Neutrophil (primary cell): ENCODE results near the gene LRIT2.

Experiments used
- H3K27ac ChIP-seq: fragments of 200-600 bp; sonication (generic); 2 replicates; pipeline ENCODE4 v1.5.1; 2016; ENCODE audit warnings: mild to moderate bottlenecking, moderate library complexity
- H3K27me3 ChIP-seq: fragments of 200-600 bp; sonication (generic); 2 replicates; pipeline ENCODE4 v1.6.0; 2016; ENCODE audit warnings: mild to moderate bottlenecking
- H3K36me3 ChIP-seq: fragments of 200-600 bp; sonication (generic); 2 replicates; pipeline ENCODE4 v1.5.1; 2017
- H3K4me1 ChIP-seq, 2 experiments: fragments of 200-600 bp in 1 of 2; sonication (generic) in 1 of 2; 1 replicate in 1 of 2; 2 replicates in 1 of 2; pipeline versions ENCODE4 v1.5.1 to v1.6.1; 2013 to 2016; ENCODE audit warnings: low read depth in 1 of 2, low read length in 1 of 2, mild to moderate bottlenecking in 1 of 2, moderate library complexity in 1 of 2; ENCODE audit not compliant: control insufficient read depth in 1 of 2, insufficient read depth in 1 of 2
- H3K4me3 ChIP-seq, 2 experiments: fragments of 200-600 bp in 1 of 2; sonication (generic) in 1 of 2; 1 replicate in 1 of 2; 2 replicates in 1 of 2; pipeline ENCODE4 v1.5.1; 2013 to 2016; ENCODE audit warnings: low read depth in 1 of 2, low read length in 1 of 2, mild to moderate bottlenecking in 1 of 2, moderate library complexity in 1 of 2
- H3K9me3 ChIP-seq: fragments of 200-600 bp; sonication (generic); 2 replicates; pipeline ENCODE4 v1.5.1; 2016
- TF ChIP-seq, protein P1 (sequence below): fragments of 200-600 bp; sonication (generic); IDR thresholded peaks from 2 replicates; pipeline ENCODE4 v1.5.1; 2016; ENCODE audit warnings: antibody characterized with exemption

LRIT2 gene

DNA sequence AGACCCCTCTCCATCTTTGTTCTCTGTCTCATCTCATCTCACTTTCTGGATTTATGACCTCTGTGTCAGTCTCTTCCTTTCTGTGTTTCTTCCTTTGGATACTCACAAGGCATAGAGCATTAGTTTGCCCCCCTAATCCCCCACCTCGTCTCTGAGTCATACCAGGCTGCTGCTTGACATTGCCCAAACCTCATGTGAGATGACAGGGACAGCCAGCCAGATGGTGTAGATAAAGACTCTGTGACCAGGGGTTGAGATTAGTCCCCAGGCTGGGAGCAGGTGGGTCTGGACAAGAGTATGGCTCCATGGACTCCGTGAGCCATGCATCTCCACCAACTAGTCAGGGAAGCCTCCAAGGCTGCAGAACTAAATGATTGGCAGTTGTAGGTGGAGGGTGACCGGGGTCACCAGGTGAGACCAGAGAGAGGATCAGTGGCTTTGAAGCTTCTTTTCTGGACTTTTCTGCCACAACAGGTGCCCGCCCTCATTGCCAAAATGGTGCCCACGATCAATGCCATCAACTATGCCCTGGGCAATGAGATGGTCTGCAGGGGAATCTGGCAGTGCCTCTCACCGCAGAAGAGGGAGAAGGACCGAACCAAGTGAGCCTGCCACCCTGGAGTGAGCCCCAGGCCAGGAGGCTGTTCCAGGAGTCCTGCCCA, 32.8 kb upstream of the LRIT2 start:
- TF ChIP-seq, protein P1, sequence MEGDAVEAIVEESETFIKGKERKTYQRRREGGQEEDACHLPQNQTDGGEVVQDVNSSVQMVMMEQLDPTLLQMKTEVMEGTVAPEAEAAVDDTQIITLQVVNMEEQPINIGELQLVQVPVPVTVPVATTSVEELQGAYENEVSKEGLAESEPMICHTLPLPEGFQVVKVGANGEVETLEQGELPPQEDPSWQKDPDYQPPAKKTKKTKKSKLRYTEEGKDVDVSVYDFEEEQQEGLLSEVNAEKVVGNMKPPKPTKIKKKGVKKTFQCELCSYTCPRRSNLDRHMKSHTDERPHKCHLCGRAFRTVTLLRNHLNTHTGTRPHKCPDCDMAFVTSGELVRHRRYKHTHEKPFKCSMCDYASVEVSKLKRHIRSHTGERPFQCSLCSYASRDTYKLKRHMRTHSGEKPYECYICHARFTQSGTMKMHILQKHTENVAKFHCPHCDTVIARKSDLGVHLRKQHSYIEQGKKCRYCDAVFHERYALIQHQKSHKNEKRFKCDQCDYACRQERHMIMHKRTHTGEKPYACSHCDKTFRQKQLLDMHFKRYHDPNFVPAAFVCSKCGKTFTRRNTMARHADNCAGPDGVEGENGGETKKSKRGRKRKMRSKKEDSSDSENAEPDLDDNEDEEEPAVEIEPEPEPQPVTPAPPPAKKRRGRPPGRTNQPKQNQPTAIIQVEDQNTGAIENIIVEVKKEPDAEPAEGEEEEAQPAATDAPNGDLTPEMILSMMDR, result no peak
- H3K9me3 ChIP-seq, result no peaks in the 10 kb centered on the region
- no peaks in the 10 kb centered on the region for H3K36me3 ChIP-seq
- peaks cover 14% of the 10 kb centered on the region for H3K27me3 ChIP-seq
- no peak overlapping the region for H3K27ac ChIP-seq
- no peaks in the 10 kb centered on the region for H3K4me1 ChIP-seq
- H3K4me3 ChIP-seq, result no peak overlapping the region

DNA sequence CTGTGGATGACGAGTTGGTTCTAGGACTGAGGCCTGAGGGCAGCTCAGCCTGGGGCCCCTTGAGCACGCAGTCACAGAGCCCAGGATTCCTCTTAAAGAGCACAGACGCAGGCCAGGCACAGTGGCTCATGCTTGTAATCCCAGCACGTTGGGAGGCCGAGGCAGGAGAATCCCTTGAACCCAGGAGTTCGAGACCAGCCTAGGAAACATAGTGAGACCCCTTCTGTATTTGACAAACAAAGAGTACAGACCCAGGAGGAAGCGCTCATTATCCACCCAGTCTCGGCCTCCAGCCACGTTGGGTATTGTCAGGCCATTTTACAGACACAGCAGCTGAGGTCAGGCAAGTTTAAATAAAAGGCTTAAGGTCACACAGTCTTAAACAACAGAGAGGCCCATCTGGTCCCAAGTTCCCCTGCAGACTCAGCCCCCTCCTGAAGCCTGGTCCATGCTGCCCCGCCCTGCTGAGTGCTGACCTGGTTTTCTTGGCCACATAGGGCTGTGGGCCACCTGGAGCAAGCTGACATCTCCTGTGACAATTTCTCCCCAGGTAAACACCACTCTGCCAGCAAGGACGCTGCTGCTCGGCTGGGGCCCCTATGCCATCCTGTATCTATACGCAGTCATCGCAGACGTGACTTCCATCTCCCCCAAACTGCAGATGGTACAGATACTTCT, 32.1 kb upstream of the LRIT2 start:
- TF ChIP-seq, protein P1, result no peak
- Histone ChIP-seq H3K9me3 (no peaks in the 10 kb centered on the region), H3K27ac (no peak overlapping the region), H3K4me3 (no peak overlapping the region), H3K36me3 (no peaks in the 10 kb centered on the region), H3K27me3 (peaks cover 14% of the 10 kb centered on the region), H3K4me1 (no peaks in the 10 kb centered on the region)

DNA sequence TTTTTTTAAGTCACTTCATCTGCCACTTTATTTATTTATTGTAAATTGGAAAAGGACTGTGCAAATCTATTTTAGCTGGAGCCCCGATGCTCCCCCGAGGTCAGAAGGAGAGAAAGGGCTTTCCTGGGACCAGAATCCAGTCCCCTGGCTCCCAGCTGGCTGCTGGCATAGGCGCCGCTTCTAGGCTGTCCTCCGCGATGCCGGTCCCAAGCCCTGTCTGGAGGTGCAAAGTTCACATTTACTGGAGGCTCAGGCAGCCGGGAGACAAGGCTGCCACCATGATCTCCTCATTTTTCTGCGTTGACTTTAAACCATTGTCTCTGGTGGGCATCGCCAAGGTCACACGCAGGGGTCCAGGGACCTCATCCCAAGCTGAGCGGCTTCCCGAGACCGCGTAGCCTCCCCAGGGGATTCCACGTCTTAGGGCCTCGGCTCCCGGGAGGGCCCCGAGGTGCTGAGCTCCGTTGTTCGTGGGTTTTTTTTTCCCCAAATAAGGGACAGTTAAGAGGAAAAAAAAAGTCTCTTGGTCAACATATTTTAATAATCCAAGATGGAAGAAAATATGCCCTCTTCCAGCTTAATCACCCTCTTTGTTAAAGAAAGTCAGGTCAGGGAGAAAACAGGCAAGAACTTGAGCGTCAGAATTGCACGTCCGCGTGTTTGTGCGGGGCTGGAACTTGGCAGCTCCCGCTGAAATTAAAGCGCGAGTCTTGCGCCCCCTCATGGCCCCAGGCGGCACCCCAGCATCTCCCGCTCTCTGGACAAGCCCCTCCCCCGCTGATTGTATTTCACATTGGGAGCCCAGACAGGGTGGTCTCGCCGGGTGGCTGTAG, 31.4 kb upstream of the LRIT2 start:
- Histone ChIP-seq H3K27ac (no peak overlapping the region), H3K36me3 (no peaks in the 10 kb centered on the region), H3K4me1 (no peaks in the 10 kb centered on the region), H3K4me3 (no peak overlapping the region), H3K27me3 (peaks cover 14% of the 10 kb centered on the region), H3K9me3 (no peaks in the 10 kb centered on the region)
- TF ChIP-seq, protein P1, result no peak

DNA sequence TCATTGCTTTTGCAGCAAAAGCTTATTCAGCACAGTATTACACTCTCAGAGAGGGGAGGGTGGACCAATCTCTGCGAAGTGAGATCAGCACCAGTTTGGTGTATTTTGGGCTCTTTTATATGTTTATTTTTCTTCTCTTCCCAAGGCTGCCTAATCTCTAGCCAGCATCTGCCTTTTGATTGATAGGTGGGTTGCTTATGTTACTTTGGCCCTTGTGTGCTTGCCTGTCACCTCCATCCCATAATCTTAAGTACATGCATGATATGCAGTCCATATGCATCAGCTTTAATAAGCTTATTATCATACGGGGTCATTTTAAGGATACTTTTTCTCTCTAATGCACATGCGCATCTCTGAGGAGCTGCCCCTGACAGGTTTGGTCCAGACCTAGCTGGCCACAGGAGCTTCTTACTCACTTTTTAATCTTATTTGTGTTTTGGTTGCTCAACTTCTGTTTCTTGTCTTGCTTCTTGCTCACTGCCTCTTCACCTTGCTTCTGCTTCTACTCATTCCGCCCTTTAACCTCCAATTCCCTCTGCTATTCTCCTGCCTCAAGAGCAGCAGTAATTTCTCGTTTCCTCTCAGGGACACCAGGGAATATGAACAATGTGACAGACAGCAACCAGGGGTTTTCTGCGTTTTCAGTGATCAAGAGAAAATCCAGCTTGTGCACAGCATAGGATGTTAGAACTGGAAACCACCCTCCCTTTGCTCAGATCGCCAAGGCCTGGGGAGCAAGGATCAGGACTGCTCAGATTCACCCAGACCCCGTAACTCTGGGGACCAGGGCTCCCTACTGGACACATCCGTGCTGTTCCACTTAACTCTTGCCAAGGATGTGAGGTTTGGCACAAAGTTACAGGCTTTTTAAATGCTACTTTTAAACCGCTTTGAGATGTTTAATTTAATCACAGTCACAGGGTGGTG, 29.5 kb upstream of the LRIT2 start:
- Histone ChIP-seq H3K4me1 (no peaks in the 10 kb centered on the region), H3K36me3 (no peaks in the 10 kb centered on the region), H3K9me3 (no peaks in the 10 kb centered on the region), H3K27me3 (peaks cover 14% of the 10 kb centered on the region), H3K27ac (no peak overlapping the region), H3K4me3 (no peak overlapping the region)
- TF ChIP-seq, protein P1, result no peak

DNA sequence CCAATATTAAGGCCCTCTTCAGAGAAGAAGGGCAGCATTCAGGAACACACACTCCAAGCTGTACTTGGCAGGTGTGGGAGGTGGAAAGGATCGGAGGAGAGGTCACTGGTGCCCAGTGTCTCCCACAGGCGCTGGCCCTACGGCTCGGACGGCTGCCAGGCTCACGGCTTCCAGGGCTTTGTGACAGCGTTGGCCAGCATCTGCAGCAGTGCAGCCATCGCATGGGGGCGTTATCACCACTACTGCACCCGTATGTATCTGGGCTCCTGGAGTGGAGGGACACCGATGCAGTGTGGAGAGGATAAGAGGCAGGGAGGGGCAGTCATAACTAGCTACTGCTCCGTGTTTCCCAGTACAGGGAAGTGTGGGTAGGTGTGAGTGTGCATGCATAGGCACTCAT, 23.4 kb upstream of the LRIT2 start:
- no peak overlapping the region for H3K4me3 ChIP-seq
- H3K27me3 ChIP-seq, result no peaks in the 10 kb centered on the region
- TF ChIP-seq, protein P1, result no peak
- no peaks in the 10 kb centered on the region for H3K4me1 ChIP-seq
- no peak overlapping the region for H3K27ac ChIP-seq
- no peaks in the 10 kb centered on the region for H3K36me3 ChIP-seq
- H3K9me3 ChIP-seq, result no peaks in the 10 kb centered on the region
